Measurements from ENCODE around the gene DNAJC16.
A peak's percentile ranks its signal among the peaks of the same experiment; 100 is the strongest.
"Not testable (repeated sequence)": the region's sequence is repeated elsewhere in the genome, so short reads cannot be mapped to it uniquely, and the experiment has no call there.

DNAJC16 gene

GRCh38 chr1:15526490-15527339 lies at the start of gene DNAJC16:
TSS of gene DNAJC16 (plus strand) at chr1:15526848. CDS start at chr1:15529106, 2,258 bp downstream.
- peak; percentile 100 for DNase-seq (ENCODE audit: low read depth)

- no peak for DNase-seq (ENCODE audit: low read depth)
These were observed 49.7 kb upstream of the DNAJC16 start for GRCh38 chr1:15476927-15477326.

DNA sequence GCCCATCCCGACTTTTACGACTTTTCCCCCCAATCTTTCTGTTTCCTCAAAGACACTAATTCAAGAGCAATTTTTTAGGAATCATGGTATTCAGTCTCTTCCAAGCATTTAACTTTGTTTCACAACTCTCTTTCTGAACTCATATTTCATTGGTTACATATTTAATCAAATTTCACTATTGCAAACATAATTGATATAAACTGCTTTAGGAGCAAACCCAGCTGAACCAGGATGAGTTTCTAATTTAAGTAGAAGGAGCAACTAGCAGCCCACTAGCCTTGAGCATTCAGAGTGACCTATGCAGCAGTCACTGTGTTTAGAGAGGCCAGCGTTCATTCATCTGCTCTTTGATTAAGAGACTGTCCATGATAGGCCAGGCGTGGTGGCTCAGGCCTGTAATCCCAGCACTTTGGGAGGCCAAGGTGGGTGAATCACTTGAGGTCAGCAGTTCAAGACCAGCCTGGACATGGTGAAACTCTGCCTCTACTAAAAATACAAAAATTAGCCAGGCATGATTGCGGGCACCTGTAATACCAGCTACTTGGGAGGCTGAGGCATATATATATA lies 48.9 kb upstream of the DNAJC16 start:
- DNase-seq (ENCODE audit: low read depth), result no peak

GRCh38 chr1:15479654-15480347 lies 46.8 kb upstream of the DNAJC16 start:
- DNase-seq (ENCODE audit: low read depth), result no peak

- not testable (repeated sequence) for DNase-seq (ENCODE audit: low read depth)
These were observed 44.2 kb upstream of the DNAJC16 start for GRCh38 chr1:15482455-15482854.

DNA sequence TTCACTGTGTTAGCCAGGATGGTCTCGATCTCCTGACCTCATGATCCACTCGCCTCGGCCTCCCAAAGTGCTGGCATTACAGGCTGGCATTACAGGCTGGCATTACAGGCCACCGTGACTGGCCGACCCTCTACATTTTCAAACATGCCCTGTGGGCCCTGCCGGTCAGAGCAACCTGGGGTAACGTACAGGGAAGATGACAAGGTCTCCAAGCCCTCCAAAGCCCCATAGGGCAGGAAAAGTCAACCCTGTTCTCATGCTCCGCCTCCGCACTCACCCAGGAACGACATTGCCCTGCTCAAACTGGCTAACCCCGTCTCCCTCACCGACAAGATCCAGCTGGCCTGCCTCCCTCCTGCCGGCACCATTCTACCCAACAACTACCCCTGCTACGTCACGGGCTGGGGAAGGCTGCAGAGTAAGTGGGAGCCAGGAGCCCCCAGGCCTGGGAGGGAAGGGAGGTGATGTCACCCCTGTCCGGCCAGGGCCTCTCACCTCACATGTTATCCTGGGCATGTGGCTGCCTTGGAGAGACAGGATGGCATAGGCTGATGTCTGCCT lies 43.6 kb upstream of the DNAJC16 start:
- not testable (repeated sequence) for DNase-seq (ENCODE audit: low read depth)

- DNase-seq (ENCODE audit: low read depth), result no peak
These were observed 42.7 kb upstream of the DNAJC16 start for GRCh38 chr1:15483971-15484370.

DNA sequence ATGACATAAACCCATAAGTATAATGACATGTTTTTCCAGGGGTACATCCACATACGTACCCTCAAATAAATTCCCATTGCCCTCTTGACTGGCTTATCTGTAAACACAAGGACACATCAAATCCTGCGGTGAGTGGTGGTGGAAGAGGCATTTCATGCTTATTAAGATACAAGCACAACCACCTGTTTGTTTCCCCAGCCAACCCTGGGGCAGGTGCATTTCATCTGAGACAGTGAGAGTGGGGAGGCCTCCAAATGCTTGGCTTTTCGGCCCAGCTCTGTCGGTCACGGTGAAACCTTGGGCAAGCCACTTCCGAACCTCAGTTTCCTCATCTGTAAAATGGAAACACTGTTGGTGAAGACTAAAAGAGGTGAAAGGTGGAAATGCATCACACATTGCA lies 42.2 kb upstream of the DNAJC16 start:
- not testable (repeated sequence) for DNase-seq (ENCODE audit: low read depth)

GRCh38 chr1:15485636-15486035 lies 41.0 kb upstream of the DNAJC16 start:
- DNase-seq (ENCODE audit: low read depth), result no peak

GRCh38 chr1:15486844-15487610 lies 39.6 kb upstream of the DNAJC16 start:
- not testable (repeated sequence) for DNase-seq (ENCODE audit: low read depth)

- DNase-seq (ENCODE audit: low read depth), result no peak
These were observed 38.3 kb upstream of the DNAJC16 start for GRCh38 chr1:15488371-15488770.

- no peak for DNase-seq (ENCODE audit: low read depth)
These were observed 37.5 kb upstream of the DNAJC16 start for GRCh38 chr1:15489052-15489736.

- peak; percentile 54 for DNase-seq (ENCODE audit: low read depth)
These were observed 35.6 kb upstream of the DNAJC16 start for GRCh38 chr1:15491010-15491409.

GRCh38 chr1:15492596-15492995 lies 34.1 kb upstream of the DNAJC16 start:
- DNase-seq (ENCODE audit: low read depth), result no peak

DNA sequence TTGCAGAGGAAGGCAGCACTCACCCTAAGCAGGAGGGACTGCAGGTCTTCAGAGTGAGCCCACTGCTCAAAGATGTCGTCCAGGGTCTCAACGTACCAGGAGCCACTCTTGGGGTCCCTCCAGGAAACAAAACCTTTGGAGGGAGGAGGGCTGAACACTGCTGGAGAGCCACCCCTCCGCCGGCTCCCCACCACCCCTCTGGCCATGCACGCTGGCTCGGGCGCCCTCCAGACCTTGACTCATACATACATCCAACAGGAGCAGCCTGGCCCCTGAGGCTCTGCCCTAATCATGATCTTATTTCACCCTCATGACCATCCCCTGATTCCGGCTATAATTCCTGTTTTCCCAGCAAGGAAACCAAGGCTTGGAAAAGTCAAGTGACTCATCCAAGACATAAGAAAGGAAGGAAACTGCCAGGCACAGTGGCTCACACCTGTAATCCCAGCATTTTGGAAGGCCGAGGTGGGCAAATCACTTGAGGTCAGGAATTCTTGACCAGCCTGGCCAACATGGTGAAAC lies 32.7 kb upstream of the DNAJC16 start:
- no peak for DNase-seq (ENCODE audit: low read depth)

DNA sequence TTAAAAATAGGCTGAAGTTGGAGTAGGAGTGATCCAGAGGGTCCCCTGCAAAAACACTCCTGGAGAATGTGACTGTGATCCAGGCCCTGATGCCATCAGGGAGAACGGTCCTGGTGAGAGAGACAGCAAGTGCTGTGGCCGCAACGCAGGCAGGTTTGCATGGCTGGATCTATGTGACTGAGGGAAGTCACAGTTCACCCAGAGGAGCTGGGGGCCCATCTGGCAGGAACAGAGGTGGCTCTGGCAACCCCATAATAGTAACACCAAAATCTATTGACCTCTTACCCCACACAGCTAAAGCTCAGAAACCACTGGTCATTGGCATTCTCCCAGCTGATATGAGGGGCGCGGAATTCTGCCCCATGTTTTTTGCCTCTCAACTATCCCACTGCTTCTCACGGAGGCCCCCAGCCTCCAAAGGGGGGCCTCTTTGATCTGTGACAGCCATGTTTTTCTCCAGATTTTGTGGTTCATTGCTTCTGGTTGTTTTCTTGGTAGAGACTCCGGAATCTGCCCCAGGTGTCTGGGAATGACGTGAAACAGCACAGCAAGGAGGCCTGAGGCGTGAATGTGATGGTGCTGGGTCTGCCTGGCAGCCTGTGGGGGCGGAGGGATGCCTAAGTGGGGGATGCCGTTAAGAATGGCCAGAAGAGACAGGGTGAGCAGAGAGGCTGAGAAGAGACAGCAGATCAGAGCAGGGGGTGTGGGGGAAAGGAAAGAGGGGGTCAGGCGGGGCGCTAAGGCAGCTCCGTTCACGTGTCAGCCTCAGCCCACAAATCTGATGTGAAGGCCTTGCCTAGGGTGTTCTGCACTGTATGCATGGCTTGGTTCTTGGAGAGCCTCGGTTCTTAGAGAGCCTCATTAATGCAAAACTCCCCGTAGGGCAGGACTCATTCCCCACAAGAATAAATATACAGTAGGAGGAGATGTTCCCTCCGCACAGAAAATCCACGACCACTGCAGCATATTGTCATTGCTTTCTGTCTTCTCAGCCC lies 26.2 kb upstream of the DNAJC16 start:
- DNase-seq (ENCODE audit: low read depth), result no peak

GRCh38 chr1:15501208-15502032 lies 25.2 kb upstream of the DNAJC16 start:
- DNase-seq (ENCODE audit: low read depth), result peak; percentile 70

- DNase-seq (ENCODE audit: low read depth), result no peak
These were observed 22.2 kb upstream of the DNAJC16 start for GRCh38 chr1:15504436-15504835.

DNA sequence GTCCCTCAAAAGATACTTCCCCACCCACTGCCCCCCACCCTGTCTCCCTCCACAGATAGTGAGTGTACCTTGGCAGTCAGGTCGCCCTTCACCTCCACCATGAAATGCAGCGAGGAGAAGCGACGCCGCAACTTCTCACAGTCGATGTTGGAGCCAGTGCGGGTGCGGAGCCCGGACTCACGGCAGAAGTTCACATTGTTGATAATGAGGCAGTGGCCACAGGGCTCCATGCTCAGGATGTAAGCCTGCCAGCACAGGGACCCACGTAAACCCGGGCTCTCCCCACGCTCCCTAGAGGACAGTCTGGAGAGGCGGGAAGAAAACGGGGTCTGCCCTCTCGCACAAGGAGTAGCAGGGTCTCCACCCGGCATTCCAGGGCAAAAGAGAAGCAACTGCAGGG lies 19.8 kb upstream of the DNAJC16 start:
- DNase-seq (ENCODE audit: low read depth), result no peak
